Suprapubic skin (tissue), 3 donors: ENCODE measurements around the gene CCDC40.

ENCODE experiments used
- CTCF ChIP-seq, 2 donors: fragments of 200-600 bp in 1 of 2; fragments of 450-650 bp in 1 of 2; sonication (generic) in 1 of 2; IDR thresholded peaks; one replicate each; pipeline ENCODE4 v1.5.1; 2016 to 2019; ENCODE audit warnings: antibody characterized with exemption in 2 of 2, mild to moderate bottlenecking in 1 of 2, moderate library complexity in 1 of 2
- POLR2AphosphoS5 ChIP-seq, 3 donors: sonication (generic); formaldehyde crosslinking; IDR thresholded peaks; one replicate each; pipeline ENCODE4 v1.6.1; 2017; ENCODE audit warnings: antibody characterized with exemption in 3 of 3

GRCh38 chr17:80060644-80061043 lies 24.2 kb downstream of the CCDC40 start:
- no peak for TF ChIP-seq CTCF (IDR thresholded peaks at IDR 0.05)
- no peak for TF ChIP-seq POLR2AphosphoS5 (IDR thresholded peaks at IDR 0.05)
